Measurements from ENCODE around the gene ZFP90.
A peak's percentile ranks its signal among the peaks of the same experiment; 100 is the strongest.
"Not testable (repeated sequence)": the region's sequence is repeated elsewhere in the genome, so short reads cannot be mapped to it uniquely, and the experiment has no call there.

The ZFP90 gene

GRCh38 chr16:68519225-68519745, 19.8 kb upstream of the ZFP90 start:
- DNase-seq (ENCODE audit: low spot score), result no peak

DNA sequence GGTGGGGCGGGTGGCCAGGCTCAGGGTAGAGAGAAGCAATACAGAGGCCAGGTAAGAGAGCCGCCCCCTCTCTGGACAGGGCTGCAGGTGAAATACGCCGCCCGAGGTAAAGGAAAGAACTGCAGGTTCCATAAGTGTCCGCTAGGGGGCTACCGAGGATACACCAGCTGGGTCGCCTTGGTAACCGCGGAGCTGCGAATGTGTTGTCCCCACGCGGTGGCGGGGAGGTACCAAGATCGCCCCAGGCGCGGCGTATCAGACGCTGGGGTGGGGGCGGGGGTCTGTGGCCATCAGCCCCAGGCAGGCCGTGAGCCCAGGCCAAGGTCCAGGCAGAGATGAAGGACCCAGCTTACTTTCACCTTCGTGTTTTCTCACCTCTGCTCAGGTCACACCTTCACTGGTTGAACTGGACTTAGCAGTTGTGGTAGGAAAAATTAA, 18.4 kb upstream of the ZFP90 start:
- peak; percentile 94 for DNase-seq (ENCODE audit: low spot score)

DNA sequence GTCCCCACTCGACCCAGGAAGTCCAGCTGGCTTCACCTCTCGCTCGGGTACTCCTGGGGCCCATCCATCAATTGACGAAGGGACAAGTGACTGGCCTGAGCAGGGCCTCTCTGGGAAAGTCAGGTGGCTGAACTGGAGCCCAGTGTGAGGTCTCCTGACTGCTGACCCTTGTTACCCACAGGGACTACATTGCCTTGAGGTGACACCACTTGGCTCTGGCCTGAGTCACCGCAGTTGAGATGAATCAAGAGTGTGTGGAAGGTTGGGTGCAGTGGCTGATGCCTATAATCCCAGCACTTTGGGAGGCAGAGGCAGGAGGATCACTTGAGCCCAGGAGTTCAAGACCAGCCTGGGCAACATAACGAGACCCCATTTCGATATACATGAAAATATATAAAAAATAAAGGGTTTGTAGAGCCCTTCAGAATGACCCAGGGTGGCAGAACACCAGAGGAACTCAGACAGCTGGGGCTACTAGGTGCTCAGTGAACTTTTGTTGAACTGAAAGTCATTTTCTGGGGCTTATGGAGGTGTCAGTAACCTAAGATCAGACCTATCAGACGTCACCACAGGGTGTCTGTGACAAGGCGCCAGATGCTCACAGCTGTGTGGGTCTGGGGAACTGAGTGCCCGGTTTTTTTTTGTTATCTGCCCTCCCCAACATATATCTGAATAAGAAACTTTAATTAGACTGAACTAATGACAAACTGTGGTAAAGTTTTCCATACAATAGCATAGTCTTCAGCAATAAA, 14.8 kb upstream of the ZFP90 start:
- no peak for DNase-seq (ENCODE audit: low spot score)

DNA sequence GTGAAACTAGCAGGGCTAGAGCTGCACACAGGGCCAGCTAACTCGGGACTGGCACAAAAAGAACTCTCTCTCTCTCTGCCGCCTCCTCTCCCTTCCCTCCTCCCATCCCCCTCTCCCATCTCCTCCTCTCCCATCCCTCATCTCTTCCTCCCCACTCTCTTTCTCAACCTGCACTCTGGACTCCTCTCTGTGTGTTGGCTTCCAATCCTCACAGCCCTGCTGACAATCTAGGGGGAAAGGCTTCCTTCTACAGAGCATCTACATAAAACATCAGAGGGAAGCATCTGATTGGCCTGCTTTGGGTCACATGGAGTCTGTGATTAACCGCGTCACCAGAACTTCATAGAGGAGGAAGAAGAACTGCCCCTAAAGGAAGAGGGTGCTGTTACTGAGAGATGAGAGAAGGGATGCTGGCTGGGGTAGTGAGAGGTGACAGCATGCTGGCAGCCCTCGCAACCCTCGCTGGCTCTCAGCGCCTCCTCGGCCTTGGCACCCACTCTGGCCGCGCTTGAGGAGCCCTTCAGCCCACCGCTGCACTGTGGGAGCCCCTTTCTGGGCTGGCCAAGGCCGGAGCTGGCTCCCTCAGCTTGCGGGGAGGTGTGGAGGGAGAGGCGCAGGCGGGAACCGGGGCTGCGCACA, 12.8 kb upstream of the ZFP90 start:
- no peak for DNase-seq (ENCODE audit: low spot score)

DNA sequence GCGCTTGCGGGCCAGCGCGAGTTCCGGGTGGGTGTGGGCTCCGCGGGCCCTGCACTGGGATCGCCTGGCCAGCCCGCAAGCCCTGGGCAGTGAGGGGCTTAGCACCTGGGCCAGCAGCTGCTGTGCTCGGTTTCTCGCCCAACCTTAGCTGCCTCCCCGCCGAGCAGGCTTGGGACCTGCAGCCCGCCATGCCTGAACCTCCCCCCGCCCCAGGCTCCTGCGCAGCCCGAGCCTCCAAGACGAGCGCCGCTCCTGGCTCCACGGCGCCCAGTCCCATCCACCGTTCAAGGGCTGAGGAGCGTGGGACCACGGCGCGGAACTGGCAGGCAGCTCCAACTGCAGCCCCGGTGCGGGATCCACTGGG, 12.3 kb upstream of the ZFP90 start:
- DNase-seq (ENCODE audit: low spot score), result no peak

- no peak for DNase-seq (ENCODE audit: low spot score)
Measured at GRCh38 chr16:68528233-68528632, 10.9 kb upstream of the ZFP90 start.

DNA sequence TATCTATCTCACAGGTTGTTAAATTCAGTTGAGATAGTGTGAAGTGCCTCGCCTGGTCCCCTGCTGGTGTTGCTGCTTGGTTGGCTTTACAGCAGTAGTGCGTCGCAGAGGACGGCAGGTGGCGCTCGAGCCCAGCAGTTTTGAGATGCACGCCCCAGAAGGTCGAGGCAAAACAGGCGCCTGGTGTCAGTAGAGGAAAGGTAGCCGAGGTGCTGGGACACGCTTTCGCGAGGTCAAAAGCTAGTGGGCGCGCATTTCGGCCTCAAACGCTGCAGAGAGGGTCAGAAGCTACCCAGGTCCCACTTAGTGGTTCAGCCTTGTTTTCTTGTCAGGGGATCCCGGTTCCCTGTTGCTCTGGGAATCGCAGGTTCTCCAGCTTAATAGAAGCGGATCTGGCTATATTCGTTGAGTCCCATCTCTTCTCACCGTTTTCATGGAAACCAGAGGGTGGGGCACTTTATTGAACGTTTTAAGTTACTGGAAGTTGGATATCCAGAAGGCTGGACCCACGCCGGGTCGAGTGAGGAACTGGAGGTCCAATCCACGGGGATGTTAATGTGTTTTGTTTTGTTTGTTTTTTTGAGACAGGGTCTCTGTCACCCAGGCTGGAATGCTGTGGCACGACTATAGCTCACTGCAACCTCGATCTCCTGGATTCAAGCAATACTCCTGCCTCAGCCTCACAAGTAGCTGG, 10.3 kb upstream of the ZFP90 start:
- peak; percentile 92 for DNase-seq (ENCODE audit: low spot score)

GRCh38 chr16:68529608-68529930, 9.5 kb upstream of the ZFP90 start:
- no peak for DNase-seq (ENCODE audit: low spot score)

DNA sequence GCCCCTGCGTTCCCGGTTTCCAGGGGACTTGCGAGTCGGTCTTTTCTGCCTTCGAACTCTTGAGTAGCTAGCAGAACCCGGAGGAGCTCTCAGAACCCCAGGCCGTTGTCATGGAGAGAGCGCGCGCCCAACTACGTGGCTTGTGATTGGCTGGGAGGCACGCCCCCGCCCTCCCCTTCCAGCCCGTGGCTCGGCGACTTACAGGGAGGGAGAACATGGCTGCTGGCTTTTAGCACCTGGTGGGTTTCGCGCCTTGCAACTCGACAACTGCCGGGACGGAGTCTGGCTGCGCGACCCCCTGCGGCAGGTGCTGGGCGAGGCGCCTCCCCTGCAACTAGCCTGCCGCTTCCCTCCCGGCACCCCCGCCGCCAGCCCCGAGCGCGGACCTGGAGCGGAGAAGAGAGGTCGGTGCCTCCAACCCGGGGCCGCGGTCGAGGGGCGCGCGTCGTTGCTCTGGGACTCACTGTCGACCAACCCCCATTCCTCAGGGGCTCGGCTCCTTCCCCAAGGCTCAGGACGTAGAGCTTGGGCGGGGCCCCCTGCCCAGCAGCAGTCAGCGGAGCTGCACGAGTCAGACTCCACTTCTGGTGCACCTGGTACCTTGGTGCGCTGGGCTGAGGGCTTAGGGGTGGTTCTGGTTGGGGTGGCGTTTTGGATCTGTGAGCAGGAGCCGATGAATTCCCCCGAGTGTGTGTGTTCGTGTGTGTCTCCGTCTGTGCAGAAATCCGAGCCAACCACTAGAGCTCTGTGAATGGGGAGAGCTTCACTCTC, 9.0 kb upstream of the ZFP90 start:
- DNase-seq (ENCODE audit: low spot score), result peak; percentile 92

DNA sequence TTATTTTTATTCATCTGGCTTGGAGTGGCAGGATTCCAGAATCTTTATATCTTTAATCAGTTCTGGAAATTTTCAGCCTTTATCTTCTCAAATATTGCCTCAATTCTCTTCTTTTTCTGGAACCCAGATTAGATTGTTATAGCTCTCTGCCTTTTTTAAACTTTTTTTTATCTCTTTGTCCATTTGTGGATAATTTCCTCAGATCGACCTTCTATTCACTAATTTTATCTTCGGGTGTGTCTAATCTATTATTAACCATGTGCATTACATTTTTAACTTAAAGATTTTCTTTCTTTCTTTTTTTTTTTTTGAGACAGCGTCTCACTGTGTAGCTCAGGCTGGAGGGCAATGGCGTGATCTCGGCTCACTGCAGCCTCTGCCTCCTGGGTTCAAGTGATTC, 5.2 kb upstream of the ZFP90 start:
- no peak for DNase-seq (ENCODE audit: low spot score)

DNA sequence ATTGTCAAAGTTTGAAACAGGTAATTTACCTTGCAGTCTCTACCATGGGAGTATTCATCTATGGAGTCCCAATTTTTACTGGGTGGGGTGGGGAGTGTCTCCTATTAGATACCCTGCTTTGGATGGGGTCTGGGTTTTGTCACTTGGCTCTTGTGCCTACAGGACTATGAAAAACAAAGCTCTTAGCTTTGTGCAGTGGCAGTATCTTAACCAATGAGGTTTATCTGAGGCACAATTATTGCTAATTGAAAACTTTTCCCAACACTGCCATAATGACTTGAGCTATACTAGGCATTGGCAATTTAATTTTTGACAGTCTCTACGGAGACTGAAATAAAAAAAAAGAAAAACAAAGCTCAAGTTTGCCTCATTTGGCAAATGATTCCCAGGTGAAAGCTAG, 3.8 kb upstream of the ZFP90 start:
- DNase-seq (ENCODE audit: low spot score), result no peak

GRCh38 chr16:68539711-68540239, 684 bp downstream of the ZFP90 start:
- DNase-seq (ENCODE audit: low spot score), result peak; percentile 31

GRCh38 chr16:68548947-68549346, 9.9 kb downstream of the ZFP90 start:
- peak; percentile 18 for DNase-seq (ENCODE audit: low spot score)

- DNase-seq (ENCODE audit: low spot score), result no peak
Measured at GRCh38 chr16:68553186-68553585, 14.1 kb downstream of the ZFP90 start.

DNA sequence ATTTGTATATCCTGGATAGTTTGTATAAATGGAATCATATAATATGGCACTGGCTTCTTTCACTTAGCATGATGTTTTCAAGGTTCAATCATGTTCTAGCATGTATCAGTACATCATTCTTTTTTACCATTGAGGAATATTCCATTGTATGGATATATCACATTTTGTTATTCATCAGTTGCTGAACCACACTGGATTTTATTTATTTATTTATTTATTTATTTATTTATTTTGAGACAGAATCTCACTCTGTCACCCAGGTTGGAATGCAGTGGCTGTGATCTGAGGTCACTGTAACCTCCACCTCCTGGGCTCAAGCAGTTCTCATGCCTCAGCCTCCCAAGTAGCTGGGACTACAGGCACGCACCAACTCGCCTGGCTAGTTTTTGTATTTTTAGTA, 21.2 kb downstream of the ZFP90 start:
- DNase-seq (ENCODE audit: low spot score), result not testable (repeated sequence)

GRCh38 chr16:68563631-68564381, 24.7 kb downstream of the ZFP90 start:
- no peak for DNase-seq (ENCODE audit: low spot score)

DNA sequence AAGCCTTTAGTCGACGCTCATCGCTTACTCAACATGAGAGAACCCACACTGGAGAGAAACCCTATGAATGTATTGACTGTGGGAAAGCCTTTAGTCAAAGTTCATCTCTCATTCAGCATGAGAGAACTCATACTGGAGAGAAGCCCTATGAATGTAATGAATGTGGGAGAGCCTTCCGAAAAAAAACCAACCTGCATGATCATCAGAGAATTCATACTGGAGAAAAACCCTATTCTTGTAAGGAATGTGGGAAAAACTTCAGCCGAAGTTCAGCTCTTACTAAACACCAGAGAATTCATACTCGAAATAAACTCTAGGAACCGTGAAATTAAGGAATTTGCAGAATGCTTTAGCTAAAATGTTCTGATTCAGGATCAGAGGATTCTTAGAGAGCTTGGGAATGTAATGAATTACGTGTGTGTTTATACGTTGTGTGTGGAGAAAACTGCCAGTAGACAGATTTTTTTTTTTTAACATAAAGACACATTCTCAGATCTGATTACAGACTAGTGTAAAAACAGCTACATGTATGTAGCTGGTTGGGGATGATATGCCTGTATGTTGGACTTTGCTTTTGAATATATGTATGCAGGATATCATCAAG, 25.4 kb downstream of the ZFP90 start:
- no peak for DNase-seq (ENCODE audit: low spot score)

DNA sequence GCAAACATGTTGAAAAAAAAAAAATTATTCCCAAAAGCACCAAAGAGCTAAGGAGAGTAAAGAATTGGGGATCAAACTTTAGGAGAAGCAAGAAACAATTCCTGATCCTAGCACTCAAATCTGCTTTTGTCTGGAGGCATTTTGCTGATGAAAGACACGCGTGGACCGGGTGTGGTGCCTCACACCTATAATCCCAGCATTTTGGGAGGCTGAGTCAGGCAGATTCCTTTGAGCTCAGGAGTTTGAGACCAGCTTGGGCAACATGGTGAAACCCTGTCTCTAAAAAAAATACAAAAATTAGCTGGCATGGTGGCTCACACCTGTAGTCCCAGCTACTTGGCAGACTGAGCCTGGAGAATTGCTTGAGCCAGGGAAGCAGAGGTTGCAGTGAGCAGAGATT, 35.4 kb downstream of the ZFP90 start:
- no peak for DNase-seq (ENCODE audit: low spot score)

GRCh38 chr16:68575082-68575481, 36.0 kb downstream of the ZFP90 start:
- DNase-seq (ENCODE audit: low spot score), result no peak

DNA sequence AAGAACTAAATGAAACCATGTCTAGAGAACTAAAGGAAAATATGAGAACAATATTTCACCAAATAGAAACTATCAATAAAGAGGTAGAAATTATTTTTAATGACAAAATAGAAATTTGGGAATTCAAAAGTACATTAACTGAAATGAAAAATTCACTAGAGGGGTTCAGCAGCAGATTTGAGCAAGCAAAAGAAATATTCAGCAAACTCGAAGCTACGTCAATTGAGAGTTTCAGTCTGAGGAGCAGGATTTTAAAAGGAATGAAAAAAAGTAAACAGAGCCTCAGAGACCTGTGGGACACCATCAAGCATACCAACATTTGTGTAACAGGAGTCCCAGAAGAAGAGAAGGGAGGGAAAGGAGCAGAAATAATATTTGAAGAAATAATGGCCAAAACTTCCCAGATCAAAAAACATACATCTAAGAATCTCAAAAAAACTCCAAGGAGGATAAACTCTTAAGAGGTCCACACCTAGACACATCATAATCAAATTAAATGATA, 38.3 kb downstream of the ZFP90 start:
- DNase-seq (ENCODE audit: low spot score), result no peak

Measured in CD4-positive, alpha-beta T cell treated with Interleukin-2 at 100 ng/mL for 4 hours (primary cell).